HAP-1 (cell line): Measurements from ENCODE around the gene NUP210L.
"Not testable (repeated sequence)": the region's sequence is repeated elsewhere in the genome, so short reads cannot be mapped to it uniquely, and the experiment has no call there.

Source experiments
- DNase-seq, 2 experiments: peaks; one replicate each; pipeline ENCODE4 v3.0.0-alpha.2; 2016 to 2020; ENCODE audit warnings: low spot score in 2 of 2
- H3K27me3 ChIP-seq: fragments of 250-450 bp; sonication (Bioruptor Pico); 2 replicates; pipeline ENCODE4 v1.5.1; 2020; ENCODE audit warnings: low read depth, mild to moderate bottlenecking, moderate library complexity
- H3K36me3 ChIP-seq: fragments of 250-450 bp; sonication (Bioruptor Pico); replicated peaks from 2 replicates; pipeline ENCODE4 v1.5.1; 2020; ENCODE audit warnings: mild to moderate bottlenecking
- H3K4me1 ChIP-seq: fragments of 250-450 bp; sonication (Bioruptor Pico); 2 replicates; pipeline ENCODE4 v1.5.1; 2020; ENCODE audit warnings: mild to moderate bottlenecking
- H3K4me3 ChIP-seq: fragments of 250-450 bp; sonication (Bioruptor Pico); 2 replicates; pipeline ENCODE4 v1.5.1; 2020; ENCODE audit warnings: mild to moderate bottlenecking, moderate library complexity
- H3K9me3 ChIP-seq: fragments of 250-450 bp; sonication (Bioruptor Pico); 2 replicates; pipeline ENCODE4 v1.5.1; 2020; ENCODE audit warnings: mild to moderate bottlenecking, moderate library complexity
- in situ Hi-C: fragments of 300-500 bp; cut with MboI; formaldehyde crosslinking; loops from 3 replicates; pipeline ENCODE4 v1.14.3; 2020; ENCODE audit warnings: low sequenced_read_pairs, inconsistent platforms, mixed read lengths

The NUP210L gene

GRCh38 chr1:154115180-154115579, 39.7 kb downstream of the NUP210L start:
- H3K4me1 ChIP-seq, result peaks cover 7% of the 10 kb centered on the region
- no peaks in the 10 kb centered on the region for H3K27me3 ChIP-seq
- in situ Hi-C loops, result no loop called here
- no peaks in the 10 kb centered on the region for H3K9me3 ChIP-seq
- no peak overlapping the region for H3K4me3 ChIP-seq
- peak in 1 of 2 experiments; percentile 47 for DNase-seq
- H3K36me3 ChIP-seq, result no peaks in the 10 kb centered on the region

GRCh38 chr1:154104433-154105082, 50.3 kb downstream of the NUP210L start:
- Histone ChIP-seq H3K36me3 (no peaks in the 10 kb centered on the region), H3K9me3 (no peaks in the 10 kb centered on the region), H3K27me3 (no peaks in the 10 kb centered on the region), H3K4me1 (no peaks in the 10 kb centered on the region), H3K4me3 (no peak overlapping the region)
- no peak for DNase-seq
- in situ Hi-C loops, result no loop called here

GRCh38 chr1:154100141-154100540, 54.7 kb downstream of the NUP210L start:
- H3K36me3 ChIP-seq, H3K4me3 ChIP-seq, DNase-seq, H3K4me1 ChIP-seq, in situ Hi-C loops, H3K9me3 ChIP-seq, H3K27me3 ChIP-seq: not testable (repeated sequence)

- no peak for DNase-seq
- Histone ChIP-seq H3K36me3 (no peaks in the 10 kb centered on the region), H3K4me3 (no peak overlapping the region), H3K27me3 (no peaks in the 10 kb centered on the region), H3K4me1 (no peaks in the 10 kb centered on the region), H3K9me3 (no peaks in the 10 kb centered on the region)
- in situ Hi-C loops, result no loop called here
Measured at GRCh38 chr1:154097873-154098272, 57.0 kb downstream of the NUP210L start.

GRCh38 chr1:154095456-154096060, 59.3 kb downstream of the NUP210L start:
- DNase-seq, result no peak
- Histone ChIP-seq H3K4me3 (no peak overlapping the region), H3K4me1 (no peaks in the 10 kb centered on the region), H3K36me3 (no peaks in the 10 kb centered on the region), H3K27me3 (no peaks in the 10 kb centered on the region), H3K9me3 (no peaks in the 10 kb centered on the region)
- in situ Hi-C loops, result no loop called here

- no peaks in the 10 kb centered on the region for H3K27me3 ChIP-seq
- no peaks in the 10 kb centered on the region for H3K9me3 ChIP-seq
- no peak overlapping the region for H3K4me3 ChIP-seq
- in situ Hi-C loops, result no loop called here
- no peaks in the 10 kb centered on the region for H3K4me1 ChIP-seq
- H3K36me3 ChIP-seq, result no peaks in the 10 kb centered on the region
- no peak for DNase-seq
Measured at GRCh38 chr1:154094411-154094810, 60.5 kb downstream of the NUP210L start.

GRCh38 chr1:154093699-154094098, 61.2 kb downstream of the NUP210L start:
- Histone ChIP-seq H3K9me3 (no peaks in the 10 kb centered on the region), H3K4me3 (no peak overlapping the region), H3K27me3 (peaks cover under 1% of the 10 kb centered on the region; the same call in 1 of the 2 replicates), H3K36me3 (no peaks in the 10 kb centered on the region), H3K4me1 (no peaks in the 10 kb centered on the region)
- in situ Hi-C loops, result no loop called here
- no peak for DNase-seq

- no peak overlapping the region for H3K4me3 ChIP-seq
- H3K27me3 ChIP-seq, result peaks cover 3% of the 10 kb centered on the region; the same call in 1 of the 2 replicates
- DNase-seq, result no peak
- no peaks in the 10 kb centered on the region for H3K4me1 ChIP-seq
- no peaks in the 10 kb centered on the region for H3K36me3 ChIP-seq
- in situ Hi-C loops, result no loop called here
- no peaks in the 10 kb centered on the region for H3K9me3 ChIP-seq
Measured at GRCh38 chr1:154091706-154092105, 63.2 kb downstream of the NUP210L start.

GRCh38 chr1:154087574-154087973, 67.3 kb downstream of the NUP210L start:
- Histone ChIP-seq H3K9me3 (no peaks in the 10 kb centered on the region), H3K4me3 (no peak overlapping the region), H3K4me1 (no peaks in the 10 kb centered on the region), H3K27me3 (peaks cover 3% of the 10 kb centered on the region; the same call in 1 of the 2 replicates), H3K36me3 (no peaks in the 10 kb centered on the region)
- in situ Hi-C loops, result no loop called here
- no peak for DNase-seq

- in situ Hi-C loops, H3K27me3 ChIP-seq: not testable (repeated sequence)
Measured at GRCh38 chr1:154083057-154083456, 71.8 kb downstream of the NUP210L start.

GRCh38 chr1:154081386-154082126, 73.3 kb downstream of the NUP210L start:
- DNase-seq, result no peak
- in situ Hi-C loops, result no loop called here
- Histone ChIP-seq H3K36me3 (no peaks in the 10 kb centered on the region), H3K4me3 (no peak overlapping the region), H3K9me3 (no peaks in the 10 kb centered on the region), H3K27me3 (no peaks in the 10 kb centered on the region), H3K4me1 (no peaks in the 10 kb centered on the region)

More at GRCh38 chr1:154083057-154083456, 71.8 kb downstream of the NUP210L start:
- not testable (repeated sequence) for H3K36me3 ChIP-seq, H3K9me3 ChIP-seq, H3K4me1 ChIP-seq, DNase-seq, H3K4me3 ChIP-seq

- peaks cover 4% of the 10 kb centered on the region; the same call in 1 of the 2 replicates for H3K9me3 ChIP-seq
- no peak for DNase-seq
- H3K27me3 ChIP-seq, result peaks cover 3% of the 10 kb centered on the region; the same call in 1 of the 2 replicates
- in situ Hi-C loops, result no loop called here
- no peak overlapping the region for H3K4me3 ChIP-seq
- H3K36me3 ChIP-seq, result no peaks in the 10 kb centered on the region
- no peaks in the 10 kb centered on the region for H3K4me1 ChIP-seq
Measured at GRCh38 chr1:154076413-154076812, 78.5 kb downstream of the NUP210L start.

- no peaks in the 10 kb centered on the region for H3K36me3 ChIP-seq
- in situ Hi-C loops, result no loop called here
- H3K4me1 ChIP-seq, result no peaks in the 10 kb centered on the region
- peaks cover 3% of the 10 kb centered on the region; the same call in 1 of the 2 replicates for H3K27me3 ChIP-seq
- H3K4me3 ChIP-seq, result no peak overlapping the region
- peaks cover 4% of the 10 kb centered on the region; the same call in 1 of the 2 replicates for H3K9me3 ChIP-seq
- DNase-seq, result no peak
Measured at GRCh38 chr1:154075746-154076145, 79.1 kb downstream of the NUP210L start.

- Histone ChIP-seq H3K27me3 (peaks cover 8% of the 10 kb centered on the region), H3K4me3 (no peak overlapping the region), H3K9me3 (no peaks in the 10 kb centered on the region), H3K36me3 (no peaks in the 10 kb centered on the region), H3K4me1 (no peaks in the 10 kb centered on the region)
- in situ Hi-C loops, result no loop called here
- DNase-seq, result no peak
Measured at GRCh38 chr1:154062309-154062708, 92.6 kb downstream of the NUP210L start.
